CD4-positive, alpha-beta memory T cell (primary cell): ENCODE results near the gene LTBP3. TPM values are rescaled to one million over a fixed set of nuclear protein-coding genes. Genes with fewer than 3 reads are reported as not detected.
A peak's percentile ranks its signal among the peaks of the same experiment; 100 is the strongest.

Experiments used
- CTCF ChIA-PET: fragments of 350-600 bp; sonication (Branson Sonifier 250); formaldehyde crosslinking; loops from one replicate; lab custom pipeline; 2021; ENCODE audit warnings: inconsistent platforms; ENCODE audit not compliant: partially characterized antibody; lab: Charles Lee
- POLR2A ChIA-PET: fragments of 350-600 bp; sonication (Branson Sonifier 250); formaldehyde crosslinking; loops from one replicate; lab custom pipeline; 2021; ENCODE audit not compliant: partially characterized antibody; lab: Charles Lee
- DNase-seq, 5 donors: peaks; one replicate each; pipeline versions ENCODE4 v3.0.0 to v3.0.0-alpha.2; 2020 to 2022; ENCODE audit warnings: mixed read lengths in 1 of 5
- H3K27ac ChIP-seq: one replicate; pipeline ENCODE4 v1.7.0; 2013; ENCODE audit warnings: low read depth, low read length
- H3K27me3 ChIP-seq: 2 replicates; pipeline ENCODE4 v1.7.0; 2013; ENCODE audit warnings: mild to moderate bottlenecking, low read length, moderate library complexity; ENCODE audit not compliant: insufficient read depth
- H3K36me3 ChIP-seq: 2 replicates; pipeline ENCODE4 v1.7.0; 2013; ENCODE audit warnings: mild to moderate bottlenecking, low read length, moderate library complexity; ENCODE audit not compliant: insufficient read depth
- H3K4me1 ChIP-seq: 2 replicates; pipeline ENCODE4 v1.7.0; 2013; ENCODE audit warnings: mild to moderate bottlenecking, low read length, moderate library complexity; ENCODE audit not compliant: insufficient read depth
- H3K4me3 ChIP-seq, 2 donors: one replicate each; pipeline ENCODE4 v1.7.0; 2013; ENCODE audit warnings: low read length in 2 of 2, mild to moderate bottlenecking in 1 of 2
- H3K9me3 ChIP-seq, 2 donors: one replicate each; pipeline ENCODE4 v1.7.0; 2013; ENCODE audit warnings: low read length in 2 of 2, control low read depth in 1 of 2; ENCODE audit not compliant: control insufficient read depth in 1 of 2
- H3K27ac Mint-ChIP-seq, 7 donors: one replicate each; pipeline ENCODE4 v1.8.0; 2020 to 2021; ENCODE audit warnings: mixed read lengths in 7 of 7, mild to moderate bottlenecking in 6 of 7, inconsistent platforms in 3 of 7, moderate library complexity in 3 of 7
- H3K27me3 Mint-ChIP-seq, 2 donors: one replicate each; pipeline ENCODE4 v1.8.0; 2020 to 2021; ENCODE audit warnings: mixed read lengths in 2 of 2
- H3K36me3 Mint-ChIP-seq, 2 donors: one replicate each; pipeline ENCODE4 v1.8.0; 2020 to 2021; ENCODE audit warnings: mixed read lengths in 2 of 2, inconsistent platforms in 1 of 2, mild to moderate bottlenecking in 1 of 2
- H3K4me1 Mint-ChIP-seq, 4 donors: one replicate each; pipeline ENCODE4 v1.8.0; 2020 to 2021; ENCODE audit warnings: mixed read lengths in 4 of 4, mild to moderate bottlenecking in 1 of 4
- H3K4me3 Mint-ChIP-seq, 8 donors: one replicate each; pipeline ENCODE4 v1.8.0; 2020 to 2021; ENCODE audit warnings: mixed read lengths in 8 of 8, mild to moderate bottlenecking in 7 of 8, moderate library complexity in 6 of 8, inconsistent platforms in 3 of 8
- H3K9me3 Mint-ChIP-seq, 8 donors: one replicate each; pipeline ENCODE4 v1.8.0; 2020 to 2021; ENCODE audit warnings: mixed read lengths in 8 of 8, mild to moderate bottlenecking in 5 of 8, inconsistent platforms in 3 of 8, moderate library complexity in 1 of 8
- intact Hi-C: fragments of 100-400 bp; cut with micrococcal nuclease; formaldehyde crosslinking; loops from one replicate; pipeline ENCODE4 v1.15.1; 2023
- polyA plus RNA-seq, 2 donors: library from polyadenylated mRNA; unstranded; fragments of 300-500 nt; fragmentation: Illumina TruSeq; gene quantifications; one replicate each; pipeline ENCODE4 v1.2.3, GENCODE V29; 2021
- total RNA-seq, 2 experiments: library from RNA; stranded (reverse); gene quantifications; one replicate each; pipeline ENCODE4 v1.2.3, GENCODE V29; 2021

The LTBP3 gene
- total and polyA plus RNA-seq, 4 experiments from 2014 or later: 9.0 to 211 (median 112) TPM

DNA sequence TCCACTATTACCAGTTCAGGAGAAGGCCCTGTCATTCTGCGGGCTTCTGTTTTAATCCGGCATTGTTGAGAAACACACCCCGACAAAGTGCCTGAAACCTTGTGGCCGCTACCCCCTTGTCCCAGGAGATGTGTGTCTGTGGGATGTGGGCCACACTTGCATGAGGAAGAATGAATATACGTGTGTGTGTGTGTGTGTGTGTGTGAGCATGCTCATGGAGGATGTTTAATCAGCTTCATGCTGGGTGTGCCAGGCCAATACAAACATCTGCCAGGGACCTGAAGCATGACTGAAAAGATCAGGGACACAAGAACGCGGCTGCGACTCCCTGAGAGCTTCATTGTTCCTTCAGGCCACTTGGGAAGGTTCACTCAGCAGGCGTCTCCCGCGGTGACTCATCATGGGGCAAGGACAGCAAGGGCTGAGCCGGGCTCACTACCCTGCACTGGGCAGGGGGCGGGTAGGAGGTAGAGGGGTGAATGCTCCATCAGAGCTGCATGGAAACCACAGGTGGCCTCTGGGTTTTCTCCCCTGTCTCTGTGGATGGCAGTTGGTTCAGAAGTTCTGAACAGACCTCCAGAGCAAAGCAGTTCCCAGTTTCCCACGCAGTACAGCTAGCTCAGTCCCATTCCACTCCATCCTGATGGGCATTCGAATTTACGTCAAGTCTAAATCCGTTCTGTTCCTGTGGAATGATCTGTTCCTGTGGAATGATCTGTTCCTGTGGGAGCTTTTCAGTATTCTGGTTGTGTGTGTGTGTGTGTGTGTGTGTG lies 66.4 kb downstream of the LTBP3 start:
- no peak overlapping the region for H3K27ac ChIP-seq
- no peaks in the 10 kb centered on the region for H3K27me3 ChIP-seq
- Mint-ChIP-seq H3K9me3 (no peaks in the 10 kb centered on the region), H3K4me3 (no peak overlapping the region), H3K4me1 (peaks cover 8 to 29% (median 19%) of the 10 kb centered on the region in 4 donors), H3K27me3 (no peaks in the 10 kb centered on the region), H3K27ac (no peak overlapping the region), H3K36me3 (no peaks in the 10 kb centered on the region)
- DNase-seq: no peak
- ChIA-PET POLR2A (interaction anchor here (1.5 to 27.2 kb wide), 5 partner anchors 8 to 71 kb away, joined by 3 to 3839 read pairs (median 565); partner anchors contain the start of genes MALAT1 and NEAT1), CTCF (interaction anchor here (1.2 to 3.0 kb wide), 4 partner anchors 8 to 76 kb away, joined by 3 to 13 read pairs (median 6); no protein-coding TSS in a partner anchor)
- intact Hi-C loops: no loop called here
- H3K36me3 ChIP-seq: no peaks in the 10 kb centered on the region
- H3K4me3 ChIP-seq: no peak overlapping the region
- peaks cover 17% of the 10 kb centered on the region for H3K4me1 ChIP-seq
- H3K9me3 ChIP-seq: no peaks in the 10 kb centered on the region

DNA sequence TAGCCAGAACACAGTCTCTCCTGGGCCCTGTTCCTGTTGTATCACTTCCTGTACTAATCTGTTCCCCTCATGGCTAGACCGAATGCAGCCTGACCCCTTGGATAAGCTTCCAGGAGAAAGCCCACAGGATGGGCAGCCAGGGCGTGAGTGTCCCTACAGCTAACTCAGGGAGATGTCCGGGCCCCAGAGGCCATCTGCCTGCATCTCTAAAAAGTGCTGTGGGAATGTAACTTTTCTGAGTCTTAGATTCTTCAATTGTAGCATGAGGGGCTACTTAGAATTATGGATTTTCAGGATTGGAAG lies 67.0 kb downstream of the LTBP3 start:
- no peaks in the 10 kb centered on the region for H3K27me3 Mint-ChIP-seq
- no peak overlapping the region for H3K4me3 Mint-ChIP-seq
- DNase-seq: no peak
- CTCF ChIA-PET: interaction anchor here (1.2 to 3.0 kb wide), 4 partner anchors 9 to 75 kb away, joined by 3 to 13 read pairs (median 4); no protein-coding TSS in a partner anchor
- no peaks in the 10 kb centered on the region for H3K9me3 Mint-ChIP-seq
- H3K27ac ChIP-seq: no peak overlapping the region
- H3K36me3 ChIP-seq: no peaks in the 10 kb centered on the region
- H3K4me3 ChIP-seq: no peak overlapping the region
- POLR2A ChIA-PET: interaction anchor here (10.2 to 27.2 kb wide), 4 partner anchors 8 to 71 kb away, joined by 181 to 3839 read pairs (median 1050); partner anchors contain the start of genes MALAT1 and NEAT1
- peaks cover 11% of the 10 kb centered on the region for H3K4me1 ChIP-seq
- H3K27me3 ChIP-seq: no peaks in the 10 kb centered on the region
- intact Hi-C loops: no loop called here
- no peaks in the 10 kb centered on the region for H3K9me3 ChIP-seq
- peak overlapping the region in 1 of 7 donors; percentile 10 for H3K27ac Mint-ChIP-seq
- H3K36me3 Mint-ChIP-seq: no peaks in the 10 kb centered on the region
- H3K4me1 Mint-ChIP-seq: peaks cover 5 to 22% (median 14%) of the 10 kb centered on the region in 4 donors

DNA sequence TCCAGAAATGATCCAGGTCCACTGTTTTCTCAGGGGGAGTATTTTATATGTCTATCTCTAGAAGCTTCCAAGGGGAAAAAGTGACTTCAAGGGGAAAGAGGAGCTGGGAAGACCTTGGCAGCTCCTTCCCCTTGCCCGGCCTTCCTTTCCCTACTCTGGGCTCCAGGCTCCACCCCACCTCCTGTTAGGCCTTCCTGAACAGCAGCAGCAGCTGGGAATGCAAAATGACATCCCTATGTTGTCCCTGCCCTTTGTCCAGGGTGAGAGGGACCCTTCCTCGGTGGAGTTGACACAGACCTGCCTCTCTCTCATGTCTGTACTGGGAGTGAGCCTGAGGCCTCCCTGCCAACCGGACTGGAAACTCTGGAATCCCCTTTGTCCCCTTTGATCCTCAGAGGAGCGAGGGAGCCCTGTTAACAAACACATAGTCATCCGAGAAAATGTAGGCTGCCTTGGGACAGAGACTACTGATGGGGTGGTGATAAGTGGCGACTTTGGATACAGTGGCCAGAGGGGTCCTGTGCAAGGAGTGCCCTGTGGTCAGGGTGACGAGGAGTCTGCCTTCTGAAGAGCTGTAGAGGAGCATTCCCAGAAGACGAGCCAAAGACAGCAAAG lies 68.3 kb downstream of the LTBP3 start:
- Histone ChIP-seq H3K9me3 (no peaks in the 10 kb centered on the region), H3K4me1 (peaks cover 6% of the 10 kb centered on the region), H3K27me3 (no peaks in the 10 kb centered on the region), H3K4me3 (no peak overlapping the region), H3K27ac (no peak overlapping the region), H3K36me3 (no peaks in the 10 kb centered on the region)
- CTCF ChIA-PET: interaction anchor here (1.0 to 1.8 kb wide), 2 partner anchors 10 to 73 kb away, joined by 4 to 5 read pairs; no protein-coding TSS in a partner anchor
- Mint-ChIP-seq H3K36me3 (no peaks in the 10 kb centered on the region), H3K27me3 (no peaks in the 10 kb centered on the region), H3K27ac (peak overlapping the region in 1 of 7 donors; percentile 30), H3K4me3 (no peak overlapping the region), H3K4me1 (peaks cover 5 to 21% (median 11%) of the 10 kb centered on the region in 4 donors), H3K9me3 (no peaks in the 10 kb centered on the region)
- intact Hi-C loops: no loop called here
- POLR2A ChIA-PET: interaction anchor here (4.1 to 27.2 kb wide), 5 partner anchors 10 to 69 kb away, joined by 32 to 3839 read pairs (median 565); partner anchors contain the start of genes MALAT1 and NEAT1
- peak in 1 of 5 donors; percentile 13 for DNase-seq

DNA sequence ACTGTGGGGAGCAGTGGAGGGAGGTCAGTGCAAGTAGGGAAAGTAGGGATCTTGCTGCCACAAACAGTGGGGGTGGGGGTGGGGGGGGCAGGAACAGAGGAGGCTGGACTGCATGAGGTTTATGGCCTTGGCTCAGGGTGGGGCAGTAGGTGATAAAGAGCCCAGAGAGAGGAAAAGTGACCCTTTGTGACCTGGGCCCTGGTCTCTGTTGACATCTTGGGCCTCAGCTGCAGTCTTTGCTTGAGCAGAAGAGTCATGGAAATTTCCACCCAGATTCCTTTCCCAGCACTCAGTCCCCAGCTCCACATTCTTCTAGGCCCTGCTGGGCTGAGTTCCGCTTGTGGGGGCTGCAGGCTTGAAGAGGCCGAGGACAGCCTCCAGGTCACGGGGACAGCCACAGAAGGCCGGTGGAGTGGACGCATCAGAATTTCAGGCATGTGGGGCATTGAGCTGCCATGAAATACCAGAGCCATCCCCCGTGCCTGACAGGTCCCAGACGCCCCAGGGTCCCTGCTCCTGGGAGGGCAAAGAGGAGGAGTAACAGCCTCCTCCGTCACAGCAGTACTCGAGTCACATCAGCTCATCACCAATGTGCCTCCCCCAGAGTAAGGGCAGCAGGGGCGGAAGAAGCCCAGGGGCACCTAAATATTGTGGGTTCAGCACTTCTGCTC lies 69.0 kb downstream of the LTBP3 start:
- H3K36me3 Mint-ChIP-seq: no peaks in the 10 kb centered on the region

More for the DNA sequence above, 69.0 kb downstream of the LTBP3 start:
- H3K27ac Mint-ChIP-seq: no peak overlapping the region
- peak in 1 of 5 donors; percentile 5 for DNase-seq
- H3K4me3 Mint-ChIP-seq: no peak overlapping the region
- CTCF ChIA-PET: interaction anchor here (1.0 to 1.8 kb wide), 2 partner anchors 9 to 73 kb away, joined by 4 to 5 read pairs; no protein-coding TSS in a partner anchor
- no peaks in the 10 kb centered on the region for H3K9me3 Mint-ChIP-seq
- H3K4me1 ChIP-seq: peaks cover 6% of the 10 kb centered on the region
- H3K4me1 Mint-ChIP-seq: peaks cover 4 to 15% (median 10%) of the 10 kb centered on the region in 4 donors
- H3K9me3 ChIP-seq: no peaks in the 10 kb centered on the region
- H3K27me3 Mint-ChIP-seq: no peaks in the 10 kb centered on the region
- intact Hi-C loops: no loop called here
- no peak overlapping the region for H3K27ac ChIP-seq
- H3K27me3 ChIP-seq: no peaks in the 10 kb centered on the region
- no peak overlapping the region for H3K4me3 ChIP-seq
- no peaks in the 10 kb centered on the region for H3K36me3 ChIP-seq
- POLR2A ChIA-PET: interaction anchor here (0.6 to 27.2 kb wide), 5 partner anchors 10 to 69 kb away, joined by 3 to 3839 read pairs (median 181); partner anchors contain the start of genes MALAT1 and NEAT1

Other genes starting within 250 kb of the LTBP3 start
- gene CDC42EP2, start 243.5 kb downstream of the LTBP3 start, total RNA-seq: under 1 TPM; 0.55 to 0.67 TPM
- not detected for gene CDC42EP2, start 243.5 kb downstream of the LTBP3 start, polyA plus RNA-seq
- gene DPF2, start 224.5 kb downstream of the LTBP3 start, total RNA-seq: 100 to 1,000 TPM; 101 to 102 TPM
- 10 to 100 TPM; 65.1 to 67.8 TPM for gene DPF2, start 224.5 kb downstream of the LTBP3 start, polyA plus RNA-seq
- 1 to 10 TPM in 1 of 2 experiments, under 1 TPM in 1; 0.96 to 1.1 TPM for gene TIGD3, start 203.6 kb downstream of the LTBP3 start, total RNA-seq
- under 1 TPM in 1 of 2 donors, not detected in 1; 0.26 TPM for gene TIGD3, start 203.6 kb downstream of the LTBP3 start, polyA plus RNA-seq
- gene SLC25A45, start 175.7 kb downstream of the LTBP3 start, total RNA-seq: 10 to 100 TPM; 17.0 to 24.2 TPM
- 10 to 100 TPM in 1 of 2 donors, 1 to 10 TPM in 1; 7.2 to 15.0 TPM for gene SLC25A45, start 175.7 kb downstream of the LTBP3 start, polyA plus RNA-seq
- gene FRMD8, start 171.7 kb downstream of the LTBP3 start, total RNA-seq: 10 to 100 TPM; 69.1 to 71.2 TPM
- 10 to 100 TPM; 44.1 to 55.6 TPM for gene FRMD8, start 171.7 kb downstream of the LTBP3 start, polyA plus RNA-seq
- 100 to 1,000 TPM; 685 to 687 TPM for gene NEAT1, start 135.6 kb downstream of the LTBP3 start, total RNA-seq
- gene NEAT1, start 135.6 kb downstream of the LTBP3 start, polyA plus RNA-seq: 1 to 10 TPM; 2.3 to 4.0 TPM
- over 10,000 TPM; 29,058 to 29,932 TPM for gene MALAT1, start 59.3 kb downstream of the LTBP3 start, total RNA-seq
- gene MALAT1, start 59.3 kb downstream of the LTBP3 start, polyA plus RNA-seq: 1,000 to 10,000 TPM; 2,969 to 3,488 TPM
- gene SCYL1, start 33.3 kb downstream of the LTBP3 start, total RNA-seq: 10 to 100 TPM; 72.5 to 81.3 TPM
- gene SCYL1, start 33.3 kb downstream of the LTBP3 start, polyA plus RNA-seq: 10 to 100 TPM; 22.9 to 40.8 TPM
- gene ZNRD2, start 12.1 kb upstream of the LTBP3 start, total RNA-seq: 10 to 100 TPM; 24.6 to 27.5 TPM
- 10 to 100 TPM; 70.1 to 74.9 TPM for gene ZNRD2, start 12.1 kb upstream of the LTBP3 start, polyA plus RNA-seq
- 10 to 100 TPM; 68.9 to 71.4 TPM for gene FAM89B, start 14.2 kb upstream of the LTBP3 start, total RNA-seq
- 100 to 1,000 TPM; 130 to 164 TPM for gene FAM89B, start 14.2 kb upstream of the LTBP3 start, polyA plus RNA-seq
- gene EHBP1L1, start 17.7 kb upstream of the LTBP3 start, total RNA-seq: 100 to 1,000 TPM; 151 to 154 TPM
- gene EHBP1L1, start 17.7 kb upstream of the LTBP3 start, polyA plus RNA-seq: 10 to 100 TPM in 1 of 2 donors, 1 to 10 TPM in 1; 8.9 to 25.2 TPM
- 1 to 10 TPM; 1.6 to 2.7 TPM for gene KCNK7, start 37.4 kb upstream of the LTBP3 start, total RNA-seq
- 1 to 10 TPM in 1 of 2 donors, not detected in 1; 1.2 TPM for gene KCNK7, start 37.4 kb upstream of the LTBP3 start, polyA plus RNA-seq
- gene MAP3K11, start 55.9 kb upstream of the LTBP3 start, total RNA-seq: 10 to 100 TPM; 92.0 to 93.6 TPM
- gene MAP3K11, start 55.9 kb upstream of the LTBP3 start, polyA plus RNA-seq: 10 to 100 TPM in 1 of 2 donors, 1 to 10 TPM in 1; 6.3 to 24.1 TPM
- 10 to 100 TPM; 63.3 to 66.3 TPM for gene PCNX3, start 57.4 kb upstream of the LTBP3 start, total RNA-seq
- 1 to 10 TPM in 1 of 2 donors, under 1 TPM in 1; 0.41 to 6.3 TPM for gene PCNX3, start 57.4 kb upstream of the LTBP3 start, polyA plus RNA-seq
- gene SIPA1, start 79.7 kb upstream of the LTBP3 start, total RNA-seq: 100 to 1,000 TPM; 150 to 169 TPM
- 100 to 1,000 TPM in 1 of 2 donors, 10 to 100 TPM in 1; 50.1 to 204 TPM for gene SIPA1, start 79.7 kb upstream of the LTBP3 start, polyA plus RNA-seq
- 100 to 1,000 TPM; 170 to 173 TPM for gene RELA, start 104.6 kb upstream of the LTBP3 start, total RNA-seq
- gene RELA, start 104.6 kb upstream of the LTBP3 start, polyA plus RNA-seq: 10 to 100 TPM; 36.5 to 74.7 TPM
- gene KAT5, start 153.9 kb upstream of the LTBP3 start, total RNA-seq: 100 to 1,000 TPM in 1 of 2 experiments, 10 to 100 TPM in 1; 93.5 to 106 TPM
- 10 to 100 TPM; 45.4 to 61.5 TPM for gene KAT5, start 153.9 kb upstream of the LTBP3 start, polyA plus RNA-seq
- 10 to 100 TPM; 69.1 to 69.7 TPM for gene RNASEH2C, start 162.4 kb upstream of the LTBP3 start, total RNA-seq
- gene RNASEH2C, start 162.4 kb upstream of the LTBP3 start, polyA plus RNA-seq: 10 to 100 TPM; 61.4 to 74.2 TPM
- gene AP5B1, start 222.6 kb upstream of the LTBP3 start, total RNA-seq: 10 to 100 TPM; 25.6 to 26.9 TPM
- gene AP5B1, start 222.6 kb upstream of the LTBP3 start, polyA plus RNA-seq: 10 to 100 TPM in 1 of 2 donors, 1 to 10 TPM in 1; 5.2 to 13.7 TPM
- not detected for gene OVOL1, start 228.7 kb upstream of the LTBP3 start, total RNA-seq
- not detected for gene OVOL1, start 228.7 kb upstream of the LTBP3 start, polyA plus RNA-seq